CD4-positive, alpha-beta T cell treated with Interleukin-6 at 100 ng/mL for 8 hours (primary cell): ENCODE measurements around the gene ZNF318.
"Not testable (repeated sequence)": the region's sequence is repeated elsewhere in the genome, so short reads cannot be mapped to it uniquely, and the experiment has no call there.

Experiments
- DNase-seq: peaks from one replicate; pipeline ENCODE4 v3.0.0-alpha.2; 2020; ENCODE audit warnings: mixed read lengths, low spot score

The ZNF318 gene

GRCh38 chr6:43338243-43338642, 31.2 kb downstream of the ZNF318 start:
- DNase-seq = no peak

- DNase-seq = no peak
Measured at GRCh38 chr6:43336382-43336781, 33.1 kb downstream of the ZNF318 start.

- no peak for DNase-seq
Measured at GRCh38 chr6:43335469-43335868, 34.0 kb downstream of the ZNF318 start.

GRCh38 chr6:43334466-43335095, 34.9 kb downstream of the ZNF318 start:
- peak; percentile 5 for DNase-seq

GRCh38 chr6:43331891-43332290, 37.6 kb downstream of the ZNF318 start:
- DNase-seq = no peak

- no peak for DNase-seq
Measured at GRCh38 chr6:43331470-43331869, 38.0 kb downstream of the ZNF318 start.

GRCh38 chr6:43328528-43328927, 40.9 kb downstream of the ZNF318 start:
- no peak for DNase-seq

GRCh38 chr6:43325876-43326275, 43.6 kb downstream of the ZNF318 start:
- DNase-seq = no peak

- no peak for DNase-seq
Measured at GRCh38 chr6:43318011-43318410, 51.4 kb downstream of the ZNF318 start.

- no peak for DNase-seq
Measured at GRCh38 chr6:43313813-43314212, 55.6 kb downstream of the ZNF318 start.

GRCh38 chr6:43311666-43312065, 57.8 kb downstream of the ZNF318 start:
- no peak for DNase-seq

GRCh38 chr6:43310624-43311023, 58.8 kb downstream of the ZNF318 start:
- DNase-seq = no peak

GRCh38 chr6:43310134-43310533, 59.3 kb downstream of the ZNF318 start:
- DNase-seq = no peak

- no peak for DNase-seq
Measured at GRCh38 chr6:43308990-43309477, 60.4 kb downstream of the ZNF318 start.

GRCh38 chr6:43308101-43308989, 61.1 kb downstream of the ZNF318 start, which contains the start of gene CRIP3:
CRIP3 (minus strand) TSS chr6:43308826; CDS start chr6:43308792, 34 bp downstream.
- peak; percentile 41 for DNase-seq

GRCh38 chr6:43307451-43308100, 61.9 kb downstream of the ZNF318 start:
- DNase-seq = no peak

GRCh38 chr6:43306086-43306485, 63.4 kb downstream of the ZNF318 start:
- DNase-seq = no peak

GRCh38 chr6:43304882-43305281, 64.6 kb downstream of the ZNF318 start:
- DNase-seq = no peak

- DNase-seq = no peak
Measured at GRCh38 chr6:43304361-43304760, 65.1 kb downstream of the ZNF318 start.

GRCh38 chr6:43303751-43304331, 65.6 kb downstream of the ZNF318 start:
- DNase-seq = no peak

- DNase-seq = not testable (repeated sequence)
Measured at GRCh38 chr6:43303006-43303405, 66.4 kb downstream of the ZNF318 start.

- DNase-seq = no peak
Measured at GRCh38 chr6:43302126-43302525, 67.3 kb downstream of the ZNF318 start.
